ENCODE measurements around the gene CECR2. TPM values are rescaled to one million over a fixed set of nuclear protein-coding genes. Genes with fewer than 3 reads are reported as not detected.

The CECR2 gene
- total RNA-seq, 3 donors from 2014 or later (not counting 1 experiment from before 2014, with no cell fraction given): 0.02 to 0.45 TPM; not detected in 1

DNA sequence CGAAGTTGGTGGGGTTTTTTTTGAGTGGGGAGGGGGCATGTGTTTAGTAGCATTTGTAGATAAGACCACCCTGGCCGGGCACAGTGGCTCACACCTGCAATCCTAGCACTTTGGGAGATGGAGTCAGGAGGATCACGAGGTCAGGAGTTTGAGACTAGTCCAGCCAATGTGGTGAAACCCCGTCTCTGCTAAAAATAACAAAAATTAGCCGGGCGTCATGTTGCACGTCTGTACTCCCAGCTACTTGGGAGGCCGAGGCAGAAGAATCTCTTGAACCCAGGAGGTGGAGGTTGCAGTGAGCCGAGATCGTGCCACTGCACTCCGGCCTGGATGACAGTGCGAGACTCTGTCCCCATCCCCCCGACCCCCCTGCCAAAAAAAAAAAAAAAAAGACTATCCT lies 34.6 kb downstream of the CECR2 start:
- Mint-ChIP-seq H3K27ac (no peak overlapping the region), H3K4me1 (no peaks in the 10 kb centered on the region), H3K4me3 (no peak overlapping the region), H3K36me3 (no peaks in the 10 kb centered on the region), H3K9me3 (no peaks in the 10 kb centered on the region), H3K27me3 (ENCODE audit: low read depth in 2 of 2) (peaks cover 0 to 5% of the 10 kb centered on the region in 2 donors)
- Histone ChIP-seq H3K4me1 (ENCODE audit: control insufficient read depth, insufficient read depth, low read length) (no peaks in the 10 kb centered on the region), H3K9me3 (ENCODE audit: control insufficient read depth, insufficient read depth, low read length) (no peaks in the 10 kb centered on the region), H3K27me3 (ENCODE audit: control insufficient read depth, insufficient read depth, low read length) (no peaks in the 10 kb centered on the region), H3K36me3 (ENCODE audit: control insufficient read depth, insufficient read depth, low read length) (no peaks in the 10 kb centered on the region), H3K4me3 (ENCODE audit: low read length) (no peak overlapping the region), H3K27ac (ENCODE audit: low read length) (no peak overlapping the region)
- TF ChIP-seq, protein P1, sequence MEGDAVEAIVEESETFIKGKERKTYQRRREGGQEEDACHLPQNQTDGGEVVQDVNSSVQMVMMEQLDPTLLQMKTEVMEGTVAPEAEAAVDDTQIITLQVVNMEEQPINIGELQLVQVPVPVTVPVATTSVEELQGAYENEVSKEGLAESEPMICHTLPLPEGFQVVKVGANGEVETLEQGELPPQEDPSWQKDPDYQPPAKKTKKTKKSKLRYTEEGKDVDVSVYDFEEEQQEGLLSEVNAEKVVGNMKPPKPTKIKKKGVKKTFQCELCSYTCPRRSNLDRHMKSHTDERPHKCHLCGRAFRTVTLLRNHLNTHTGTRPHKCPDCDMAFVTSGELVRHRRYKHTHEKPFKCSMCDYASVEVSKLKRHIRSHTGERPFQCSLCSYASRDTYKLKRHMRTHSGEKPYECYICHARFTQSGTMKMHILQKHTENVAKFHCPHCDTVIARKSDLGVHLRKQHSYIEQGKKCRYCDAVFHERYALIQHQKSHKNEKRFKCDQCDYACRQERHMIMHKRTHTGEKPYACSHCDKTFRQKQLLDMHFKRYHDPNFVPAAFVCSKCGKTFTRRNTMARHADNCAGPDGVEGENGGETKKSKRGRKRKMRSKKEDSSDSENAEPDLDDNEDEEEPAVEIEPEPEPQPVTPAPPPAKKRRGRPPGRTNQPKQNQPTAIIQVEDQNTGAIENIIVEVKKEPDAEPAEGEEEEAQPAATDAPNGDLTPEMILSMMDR (IDR thresholded peaks at IDR 0.05): no peak
- ATAC-seq (no peak), DNase-seq (no peak)
- WGBS (ENCODE audit: insufficient coverage): 87% methylated on average over 13 of the region's 13 CpGs
- intact Hi-C loops (cut with micrococcal nuclease): no loop called here

DNA sequence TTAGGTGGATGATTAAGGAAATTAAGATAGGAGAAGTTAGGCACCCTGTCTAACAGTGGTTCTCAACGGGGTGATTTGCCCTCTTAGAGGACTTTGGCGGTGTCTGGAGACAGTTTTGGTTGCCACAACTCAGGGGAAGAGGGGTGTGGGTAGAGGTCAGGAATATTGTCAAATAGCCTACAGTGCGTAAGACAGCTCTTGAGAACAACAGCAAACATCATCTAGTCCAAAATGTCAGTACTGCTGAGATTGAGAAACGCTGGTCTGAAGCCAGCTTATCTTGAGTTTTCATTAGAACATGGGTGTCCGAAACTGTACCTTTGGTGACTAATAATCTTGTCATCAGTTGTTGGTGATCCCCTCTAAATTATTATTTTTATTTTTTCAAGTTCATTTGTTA lies 38.4 kb downstream of the CECR2 start:
- Mint-ChIP-seq H3K4me1 (no peaks in the 10 kb centered on the region), H3K27ac (no peak overlapping the region), H3K9me3 (no peaks in the 10 kb centered on the region), H3K4me3 (no peak overlapping the region), H3K27me3 (ENCODE audit: low read depth in 2 of 2) (peaks cover 2 to 13% of the 10 kb centered on the region in 2 donors), H3K36me3 (no peaks in the 10 kb centered on the region)
- H3K4me3 ChIP-seq (ENCODE audit: low read length): no peak overlapping the region
- intact Hi-C loops (cut with micrococcal nuclease): no loop called here
- H3K27me3 ChIP-seq (ENCODE audit: control insufficient read depth, insufficient read depth, low read length): no peaks in the 10 kb centered on the region
- no peak overlapping the region for H3K27ac ChIP-seq (ENCODE audit: low read length)
- 92% methylated on average over 5 of the region's 5 CpGs for WGBS (ENCODE audit: insufficient coverage)
- no peaks in the 10 kb centered on the region for H3K9me3 ChIP-seq (ENCODE audit: control insufficient read depth, insufficient read depth, low read length)
- DNase-seq (no peak), ATAC-seq (no peak)
- TF ChIP-seq, protein P1 (IDR thresholded peaks at IDR 0.05): no peak
- H3K36me3 ChIP-seq (ENCODE audit: control insufficient read depth, insufficient read depth, low read length): no peaks in the 10 kb centered on the region
- no peaks in the 10 kb centered on the region for H3K4me1 ChIP-seq (ENCODE audit: control insufficient read depth, insufficient read depth, low read length)

DNA sequence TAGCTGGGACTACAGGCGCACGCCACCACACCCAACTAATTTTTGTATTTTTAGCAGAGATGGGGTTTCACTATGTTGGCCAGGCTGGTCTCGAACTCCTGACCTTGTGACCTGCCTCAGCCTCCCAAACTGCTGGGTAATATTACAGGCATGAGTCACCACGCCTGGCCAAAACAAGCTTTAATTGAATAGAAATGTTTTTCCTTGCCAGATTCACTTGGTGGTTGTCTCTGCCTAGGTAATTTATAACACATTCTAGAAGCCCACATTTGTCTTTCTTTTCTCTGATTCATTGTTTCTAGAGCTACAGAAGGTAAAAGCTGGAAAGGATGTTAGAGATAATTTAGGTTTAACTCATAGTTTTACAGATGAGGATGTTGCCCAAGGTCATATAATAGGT lies 41.3 kb downstream of the CECR2 start:
- Mint-ChIP-seq H3K4me3 (no peak overlapping the region), H3K27ac (no peak overlapping the region), H3K4me1 (no peaks in the 10 kb centered on the region), H3K9me3 (no peaks in the 10 kb centered on the region), H3K36me3 (no peaks in the 10 kb centered on the region), H3K27me3 (ENCODE audit: low read depth in 2 of 2) (peaks cover 2 to 9% of the 10 kb centered on the region in 2 donors)
- no peaks in the 10 kb centered on the region for H3K9me3 ChIP-seq (ENCODE audit: control insufficient read depth, insufficient read depth, low read length)
- H3K27ac ChIP-seq (ENCODE audit: low read length): no peak overlapping the region
- ATAC-seq (no peak), DNase-seq (no peak)
- TF ChIP-seq, protein P1 (IDR thresholded peaks at IDR 0.05): no peak
- whole genome bisulfite sequencing (ENCODE audit: insufficient coverage): 80% methylated on average over 2 of the region's 4 CpGs
- H3K36me3 ChIP-seq (ENCODE audit: control insufficient read depth, insufficient read depth, low read length): no peaks in the 10 kb centered on the region
- H3K4me3 ChIP-seq (ENCODE audit: low read length): no peak overlapping the region
- H3K4me1 ChIP-seq (ENCODE audit: control insufficient read depth, insufficient read depth, low read length): no peaks in the 10 kb centered on the region
- no peaks in the 10 kb centered on the region for H3K27me3 ChIP-seq (ENCODE audit: control insufficient read depth, insufficient read depth, low read length)
- intact Hi-C loops (cut with micrococcal nuclease): no loop called here

DNA sequence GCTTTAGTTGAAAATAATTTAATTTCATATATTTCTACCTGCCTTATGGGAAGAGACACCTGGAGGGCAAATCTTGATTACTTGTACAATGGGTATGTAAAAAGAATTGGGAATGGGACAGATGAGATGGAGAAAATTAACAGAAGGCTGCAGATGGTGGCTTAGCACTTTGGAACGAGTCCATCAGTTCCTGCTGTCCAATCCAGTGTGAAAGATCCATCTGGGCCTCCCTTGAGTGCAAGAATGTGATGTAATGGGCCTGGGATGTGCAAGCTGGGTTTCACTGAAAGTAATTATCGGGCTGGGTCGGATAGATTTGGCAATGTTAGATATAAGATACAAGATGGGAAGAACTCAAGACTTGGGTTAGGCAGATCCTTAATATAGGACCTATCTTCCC lies 42.0 kb downstream of the CECR2 start:
- Histone ChIP-seq H3K27ac (ENCODE audit: low read length) (no peak overlapping the region), H3K9me3 (ENCODE audit: control insufficient read depth, insufficient read depth, low read length) (no peaks in the 10 kb centered on the region), H3K4me3 (ENCODE audit: low read length) (no peak overlapping the region), H3K27me3 (ENCODE audit: control insufficient read depth, insufficient read depth, low read length) (no peaks in the 10 kb centered on the region), H3K36me3 (ENCODE audit: control insufficient read depth, insufficient read depth, low read length) (no peaks in the 10 kb centered on the region), H3K4me1 (ENCODE audit: control insufficient read depth, insufficient read depth, low read length) (no peaks in the 10 kb centered on the region)
- ATAC-seq (no peak), DNase-seq (no peak)
- Mint-ChIP-seq H3K4me3 (no peak overlapping the region), H3K27me3 (ENCODE audit: low read depth in 2 of 2) (peaks cover 2 to 9% of the 10 kb centered on the region in 2 donors), H3K4me1 (no peaks in the 10 kb centered on the region), H3K36me3 (no peaks in the 10 kb centered on the region), H3K27ac (no peak overlapping the region), H3K9me3 (no peaks in the 10 kb centered on the region)
- 93% methylated on average over 3 of the region's 3 CpGs for WGBS (ENCODE audit: insufficient coverage)
- TF ChIP-seq, protein P1 (IDR thresholded peaks at IDR 0.05): no peak
- intact Hi-C loops (cut with micrococcal nuclease): no loop called here
